K562 (cell line): ENCODE data around the gene INPP5D. TPM values are rescaled to one million over a fixed set of nuclear protein-coding genes. Genes with fewer than 3 reads are reported as not detected.

Experiments used
- CREB1 ChIP-seq, 2 experiments: sonication (generic) in 1 of 2; formaldehyde crosslinking in 1 of 2; IDR thresholded peaks; 2 replicates each; pipeline versions ENCODE4 v1.6.1 to v1.8.0; 2012 to 2022; ENCODE audit warnings: inconsistent platforms in 1 of 2, mild to moderate bottlenecking in 1 of 2, missing genetic modification reagents in 1 of 2, moderate library complexity in 1 of 2
- DIDO1 ChIP-seq: fragments of 450-650 bp; IDR thresholded peaks from 2 replicates; pipeline ENCODE4 v1.6.1; 2016; ENCODE audit warnings: low read depth, missing biosample characterization, missing genetic modification characterization
- EP300 ChIP-seq: IDR thresholded peaks from 2 replicates; pipeline ENCODE4 v1.6.1; 2012; ENCODE audit warnings: low read length, improper control_type of control experiment
- ESRRA ChIP-seq: fragments of 450-650 bp; IDR thresholded peaks from 2 replicates; pipeline ENCODE4 v1.6.1; 2014; ENCODE audit warnings: low read depth, mild to moderate bottlenecking, moderate library complexity, borderline replicate concordance
- ETV6 ChIP-seq, 3 experiments: fragments of 150-350 bp in 1 of 3; sonication (generic) in 1 of 3; formaldehyde crosslinking in 1 of 3; IDR thresholded peaks; 2 replicates each; pipeline versions ENCODE4 v1.6.1 to v1.8.0; 2014 to 2022; ENCODE audit warnings: borderline replicate concordance in 2 of 3, low read depth in 2 of 3, antibody characterized with exemption in 1 of 3, low read length in 1 of 3, mild to moderate bottlenecking in 1 of 3, missing genetic modification reagents in 1 of 3
- FOSL1 ChIP-seq: fragments of 200-800 bp; sonication (Bioruptor generic); conservative IDR thresholded peaks from 2 replicates; pipeline ENCODE4 v1.6.1; 2016; ENCODE audit warnings: missing genetic modification characterization, missing compliant biosample characterization
- GABPB2 ChIP-seq: fragments of 250-450 bp; sonication (Bioruptor Pico); conservative IDR thresholded peaks from 2 replicates; pipeline ENCODE4 v1.5.1; 2021; ENCODE audit warnings: mild to moderate bottlenecking
- HLTF ChIP-seq: fragments of 450-650 bp; IDR thresholded peaks from 2 replicates; pipeline ENCODE4 v1.6.1; 2016
- HMBOX1 ChIP-seq: sonication (generic); IDR thresholded peaks from 2 replicates; pipeline ENCODE4 v1.6.1; 2016
- HMGN3 ChIP-seq: IDR thresholded peaks from 2 replicates; pipeline ENCODE4 v1.6.1; 2011; ENCODE audit warnings: borderline replicate concordance, low read depth, mild to moderate bottlenecking, mixed read lengths, low read length; ENCODE audit not compliant: insufficient read length; ENCODE audit errors: extremely low read depth
- HNRNPK ChIP-seq: fragments of 200-400 bp; formaldehyde crosslinking; IDR thresholded peaks from one replicate; pipeline ENCODE4 v1.6.1; 2018; ENCODE audit warnings: mild to moderate bottlenecking, low read depth, low read length; ENCODE audit not compliant: poor library complexity, severe bottlenecking
- KDM4B ChIP-seq, 2 experiments: fragments of 450-650 bp in 1 of 2; sonication (generic) in 1 of 2; IDR thresholded peaks; 2 replicates each; pipeline ENCODE4 v1.6.1; 2016 to 2017; ENCODE audit warnings: borderline replicate concordance in 2 of 2, antibody characterized with exemption in 1 of 2, low read depth in 1 of 2, mild to moderate bottlenecking in 1 of 2
- MIER1 ChIP-seq: fragments of 450-650 bp; IDR thresholded peaks from 2 replicates; pipeline ENCODE4 v1.6.1; 2016; ENCODE audit warnings: antibody characterized with exemption, mild to moderate bottlenecking, low read depth
- MTA2 ChIP-seq: fragments of 450-650 bp; IDR thresholded peaks from 2 replicates; pipeline ENCODE4 v1.6.1; 2016; ENCODE audit warnings: low read depth
- NBN ChIP-seq: fragments of 450-650 bp; IDR thresholded peaks from 2 replicates; pipeline ENCODE4 v1.6.1; 2016; ENCODE audit warnings: low read depth, mild to moderate bottlenecking
- NR2C1 ChIP-seq, 2 experiments: fragments of 450-650 bp; IDR thresholded peaks; 2 replicates each; pipeline ENCODE4 v1.6.1; 2017; ENCODE audit warnings: mild to moderate bottlenecking in 2 of 2, antibody characterized with exemption in 1 of 2, inconsistent platforms in 1 of 2, missing compliant biosample characterization in 1 of 2, missing genetic modification characterization in 1 of 2
- SRF ChIP-seq, 2 experiments: fragments of 250-450, 450-650 bp in 1 of 2; sonication (Bioruptor Pico) in 1 of 2; sonication (generic) in 1 of 2; formaldehyde crosslinking; IDR thresholded peaks; 2 replicates each; pipeline versions ENCODE4 v1.5.0 to v1.5.1; 2020 to 2022; ENCODE audit warnings: mild to moderate bottlenecking in 1 of 2, missing genetic modification reagents in 1 of 2
- SRSF7 ChIP-seq: fragments of 200-400 bp; formaldehyde crosslinking; optimal IDR thresholded peaks from 2 replicates; pipeline ENCODE3; 2017; ENCODE audit warnings: mild to moderate bottlenecking, low read depth, low read length
- TAF15 ChIP-seq: fragments of 200-400 bp; formaldehyde crosslinking; IDR thresholded peaks from 2 replicates; pipeline ENCODE4 v1.6.1; 2017; ENCODE audit warnings: mild to moderate bottlenecking, low read depth, low read length, moderate library complexity
- ZBED1 ChIP-seq: IDR thresholded peaks from 2 replicates; pipeline ENCODE4 v1.6.1; 2014
- ZBTB43 ChIP-seq: sonication (generic); formaldehyde crosslinking; IDR thresholded peaks from 2 replicates; pipeline ENCODE4 v1.8.0; 2023; ENCODE audit warnings: mild to moderate bottlenecking, missing genetic modification reagents
- ZFP91 ChIP-seq: sonication (generic); formaldehyde crosslinking; IDR thresholded peaks from 2 replicates; pipeline ENCODE4 v1.8.0; 2022; ENCODE audit warnings: mild to moderate bottlenecking, missing genetic modification reagents
- ZNF121 ChIP-seq: sonication (generic); formaldehyde crosslinking; conservative IDR thresholded peaks from 2 replicates; pipeline ENCODE4 v1.8.0; 2022; ENCODE audit warnings: missing genetic modification reagents
- ZNF785 ChIP-seq: fragments of 250-450 bp; sonication (Bioruptor Pico); IDR thresholded peaks from 2 replicates; pipeline ENCODE4 v1.4.0; 2020; ENCODE audit warnings: mild to moderate bottlenecking
- ZNF79 ChIP-seq: fragments of 250-450 bp; sonication (Bioruptor Pico); IDR thresholded peaks from 2 replicates; pipeline ENCODE4 v1.4.0; 2020; ENCODE audit warnings: low read depth, mild to moderate bottlenecking, moderate library complexity
- polyA plus RNA-seq, 8 experiments: library from polyadenylated mRNA; depleted of rRNA in 4 of 8; stranded (reverse) in 5 of 8; unstranded in 3 of 8; fragments of >200 nt; fragmentation: Nextera tagmentation in 2 of 8; fragmentation: Illumina TruSeq in 1 of 8; extraction: Ambion mirVana in 2 of 8; extraction: Trizol in 1 of 8; gene quantifications; 2 replicates each; pipeline versions ENCODE4 v1.2.1 to v1.2.3, GENCODE V29; 2011 to 2014; ENCODE audit warnings: inconsistent platforms in 1 of 8, missing spikeins in 1 of 8
- total RNA-seq, 7 experiments: library from RNA; depleted of rRNA in 6 of 7; stranded (reverse); fragments of >200 nt in 6 of 7; fragmentation: Illumina TruSeq in 2 of 7; extraction: Trizol in 2 of 7; gene quantifications; 2 replicates each; pipeline versions ENCODE4 v1.2.1 to v1.2.3, GENCODE V29; 2011 to 2021; ENCODE audit warnings: low replicate concordance in 1 of 7

INPP5D gene
- total and polyA plus RNA-seq, 9 of the 15 experiments (the other 6 are each of a cell fraction or from before 2014, with no cell fraction given) = 0.55 to 6.2 (median 2.2) TPM

- TF ChIP-seq ZNF121 (CRISPR knock-in tag) (no peak), HMGN3 (peak; percentile 40), EP300 (peak; percentile 46; the same call in 1 of the 2 replicates), MIER1 (no peak), NR2C1 (IDR thresholded peaks at IDR 0.05) (no peak), NR2C1 (tag; IDR thresholded peaks at IDR 0.05) (no peak), TAF15 (no peak), KDM4B (IDR thresholded peaks at IDR 0.05; ENCODE audit: borderline replicate concordance in 2 of 2, low read depth in 1 of 2) (0 out of 4 replicates have a peak, but pooled peaks of 1 of the 2 experiments have one; percentile 31), HMBOX1 (no peak), DIDO1 (tag) (no peak), ZFP91 (CRISPR knock-in tag) (no peak), ZNF785 (CRISPR knock-in tag) (no peak), FOSL1 (no peak), HNRNPK (no peak), NBN (no peak), MTA2 (no peak), ZBTB43 (CRISPR knock-in tag) (no peak), SRSF7 (no peak), ESRRA (peak; percentile 36; the same call in 1 of the 2 replicates), ZNF79 (CRISPR knock-in tag) (no peak), SRF (CRISPR knock-in tag; IDR thresholded peaks at IDR 0.05) (no peak), ETV6 (IDR thresholded peaks at IDR 0.05; ENCODE audit: borderline replicate concordance in 1 of 2, low read depth in 2 of 2, low read length in 1 of 2) (no peak), ETV6 (CRISPR knock-in tag; IDR thresholded peaks at IDR 0.05; ENCODE audit: borderline replicate concordance) (no peak), GABPB2 (CRISPR knock-in tag) (no peak), ZBED1 (no peak), HLTF (no peak), CREB1 (IDR thresholded peaks at IDR 0.05) (no peak), CREB1 (CRISPR knock-in tag; IDR thresholded peaks at IDR 0.05) (no peak)
Observed at GRCh38 chr2:233165895-233166661, 105.9 kb downstream of the INPP5D start (continued).
